Activated CD4-positive, alpha-beta memory T cell treated with anti-CD3 and anti-CD28 coated beads for 36 hours (primary cell): ENCODE measurements around the gene PLCB4. TPM values are rescaled to one million over a fixed set of nuclear protein-coding genes. Genes with fewer than 3 reads are reported as not detected.

ENCODE experiments used
- CTCF ChIA-PET: fragments of 350-600 bp; sonication (Branson Sonifier 250); formaldehyde crosslinking; loops from one replicate; lab custom pipeline; 2021; ENCODE audit warnings: antibody characterized with exemption, inconsistent platforms; lab: Charles Lee
- POLR2A ChIA-PET: fragments of 350-600 bp; sonication (Branson Sonifier 250); formaldehyde crosslinking; loops from one replicate; lab custom pipeline; 2021; ENCODE audit warnings: antibody characterized with exemption; lab: Charles Lee
- DNase-seq: peaks from one replicate; pipeline ENCODE4 v3.0.0-alpha.2; 2020
- H3K27ac Mint-ChIP-seq: one replicate; pipeline ENCODE4 v1.8.0; 2021; ENCODE audit warnings: mixed read lengths
- H3K27me3 Mint-ChIP-seq: one replicate; pipeline ENCODE4 v1.8.0; 2021; ENCODE audit warnings: mixed read lengths
- H3K36me3 Mint-ChIP-seq: one replicate; pipeline ENCODE4 v1.8.0; 2021; ENCODE audit warnings: mixed read lengths
- H3K4me1 Mint-ChIP-seq: one replicate; pipeline ENCODE4 v1.8.0; 2021; ENCODE audit warnings: low read depth, mixed read lengths
- H3K4me3 Mint-ChIP-seq: one replicate; pipeline ENCODE4 v1.8.0; 2021; ENCODE audit warnings: mild to moderate bottlenecking, mixed read lengths
- H3K9me3 Mint-ChIP-seq: one replicate; pipeline ENCODE4 v1.8.0; 2021; ENCODE audit warnings: mixed read lengths
- intact Hi-C: fragments of 100-400 bp; cut with micrococcal nuclease; formaldehyde crosslinking; loops from one replicate; pipeline ENCODE4 v1.15.1; 2023
- total RNA-seq, 2 experiments: library from RNA; stranded (reverse); gene quantifications; one replicate each; pipeline ENCODE4 v1.2.3, GENCODE V29; 2021

Gene PLCB4
- total RNA-seq: not detected

GRCh38 chr20:9068841-9069663 is at the start of gene PLCB4:
Gene PLCB4, plus strand, starts transcription at chr20:9069087. Its CDS starts 238,728 bp downstream, at chr20:9307815.
- Mint-ChIP-seq H3K27ac (no peak within 1 kb of the TSS), H3K4me1 (peaks cover 2% of the 10 kb centered on the region), H3K9me3 (peaks cover 6% of the 10 kb centered on the region), H3K36me3 (peaks cover 2% of the 10 kb centered on the region), H3K4me3 (no peak within 1 kb of the TSS), H3K27me3 (peaks cover 15% of the 10 kb centered on the region)
- POLR2A ChIA-PET: no interaction called here
- intact Hi-C loops: no loop called here
- no peak for DNase-seq
- CTCF ChIA-PET: interaction anchor here (0.5 kb wide), 1 partner anchor 340 kb away, joined by 3 read pairs; no protein-coding TSS in a partner anchor

- DNase-seq: no peak
- intact Hi-C loops: no loop called here
- Mint-ChIP-seq H3K9me3 (peaks cover 3% of the 10 kb centered on the region), H3K27me3 (no peaks in the 10 kb centered on the region), H3K4me1 (no peaks in the 10 kb centered on the region), H3K36me3 (no peaks in the 10 kb centered on the region), H3K27ac (no peak overlapping the region), H3K4me3 (no peak overlapping the region)
- POLR2A ChIA-PET: no interaction called here
- CTCF ChIA-PET: no interaction called here
These were observed 49.1 kb upstream of the PLCB4 start for GRCh38 chr20:9019833-9020232.

- CTCF ChIA-PET: no interaction called here
- no peaks in the 10 kb centered on the region for H3K36me3 Mint-ChIP-seq
These were observed 47.7 kb upstream of the PLCB4 start for GRCh38 chr20:9021216-9021615.

GRCh38 chr20:9021699-9022098 is 47.2 kb upstream of the PLCB4 start:
- peaks cover 3% of the 10 kb centered on the region for H3K9me3 Mint-ChIP-seq
- H3K4me1 Mint-ChIP-seq: no peaks in the 10 kb centered on the region
- intact Hi-C loops: no loop called here
- H3K4me3 Mint-ChIP-seq: no peak overlapping the region
- H3K27me3 Mint-ChIP-seq: no peaks in the 10 kb centered on the region
- CTCF ChIA-PET: no interaction called here
- no peak for DNase-seq
- H3K27ac Mint-ChIP-seq: no peak overlapping the region
- no peaks in the 10 kb centered on the region for H3K36me3 Mint-ChIP-seq
- POLR2A ChIA-PET: no interaction called here

More at GRCh38 chr20:9021216-9021615, 47.7 kb upstream of the PLCB4 start:
- H3K4me1 Mint-ChIP-seq: no peaks in the 10 kb centered on the region
- H3K27ac Mint-ChIP-seq: no peak overlapping the region
- DNase-seq: no peak
- H3K9me3 Mint-ChIP-seq: peaks cover 3% of the 10 kb centered on the region
- H3K4me3 Mint-ChIP-seq: no peak overlapping the region
- no peaks in the 10 kb centered on the region for H3K27me3 Mint-ChIP-seq
- intact Hi-C loops: no loop called here
- POLR2A ChIA-PET: no interaction called here

- H3K4me3 Mint-ChIP-seq: no peak overlapping the region
- H3K36me3 Mint-ChIP-seq: no peaks in the 10 kb centered on the region
- no peaks in the 10 kb centered on the region for H3K27me3 Mint-ChIP-seq
- CTCF ChIA-PET: no interaction called here
- no peaks in the 10 kb centered on the region for H3K4me1 Mint-ChIP-seq
- intact Hi-C loops: no loop called here
- no peak for DNase-seq
- POLR2A ChIA-PET: no interaction called here
- H3K27ac Mint-ChIP-seq: no peak overlapping the region
- peaks cover 3% of the 10 kb centered on the region for H3K9me3 Mint-ChIP-seq
These were observed 46.5 kb upstream of the PLCB4 start for GRCh38 chr20:9022376-9022775.

GRCh38 chr20:9024606-9025005 is 44.3 kb upstream of the PLCB4 start:
- CTCF ChIA-PET: no interaction called here
- H3K4me1 Mint-ChIP-seq: no peaks in the 10 kb centered on the region
- H3K36me3 Mint-ChIP-seq: no peaks in the 10 kb centered on the region
- no peak overlapping the region for H3K4me3 Mint-ChIP-seq
- no peaks in the 10 kb centered on the region for H3K27me3 Mint-ChIP-seq
- POLR2A ChIA-PET: no interaction called here
- intact Hi-C loops: no loop called here
- DNase-seq: no peak
- H3K27ac Mint-ChIP-seq: no peak overlapping the region
- peaks cover 5% of the 10 kb centered on the region for H3K9me3 Mint-ChIP-seq

GRCh38 chr20:9025011-9025410 is 43.9 kb upstream of the PLCB4 start:
- Mint-ChIP-seq H3K4me1 (no peaks in the 10 kb centered on the region), H3K27ac (no peak overlapping the region), H3K27me3 (no peaks in the 10 kb centered on the region), H3K4me3 (no peak overlapping the region), H3K9me3 (peaks cover 5% of the 10 kb centered on the region), H3K36me3 (no peaks in the 10 kb centered on the region)
- CTCF ChIA-PET: no interaction called here
- POLR2A ChIA-PET: no interaction called here
- no peak for DNase-seq
- intact Hi-C loops: no loop called here

- intact Hi-C loops: no loop called here
- Mint-ChIP-seq H3K27ac (no peak overlapping the region), H3K4me1 (no peaks in the 10 kb centered on the region), H3K36me3 (no peaks in the 10 kb centered on the region), H3K27me3 (no peaks in the 10 kb centered on the region), H3K9me3 (peaks cover 5% of the 10 kb centered on the region), H3K4me3 (no peak overlapping the region)
- POLR2A ChIA-PET: no interaction called here
- CTCF ChIA-PET: interaction anchor here (0.6 to 0.7 kb wide), 2 partner anchors 172 to 1949 kb away, joined by 3 read pairs; no protein-coding TSS in a partner anchor
- no peak for DNase-seq
These were observed 43.2 kb upstream of the PLCB4 start for GRCh38 chr20:9025643-9026042.

GRCh38 chr20:9027626-9028025 is 41.3 kb upstream of the PLCB4 start:
- H3K27me3 Mint-ChIP-seq: no peaks in the 10 kb centered on the region
- no peak for DNase-seq
- ChIA-PET POLR2A (no interaction called here), CTCF (interaction anchor here (1.6 kb wide), 1 partner anchor 174 kb away, joined by 4 read pairs; no protein-coding TSS in a partner anchor)
- no peaks in the 10 kb centered on the region for H3K36me3 Mint-ChIP-seq
- intact Hi-C loops: no loop called here
- no peaks in the 10 kb centered on the region for H3K4me1 Mint-ChIP-seq
- no peak overlapping the region for H3K4me3 Mint-ChIP-seq
- H3K9me3 Mint-ChIP-seq: peaks cover 12% of the 10 kb centered on the region
- no peak overlapping the region for H3K27ac Mint-ChIP-seq

DNA sequence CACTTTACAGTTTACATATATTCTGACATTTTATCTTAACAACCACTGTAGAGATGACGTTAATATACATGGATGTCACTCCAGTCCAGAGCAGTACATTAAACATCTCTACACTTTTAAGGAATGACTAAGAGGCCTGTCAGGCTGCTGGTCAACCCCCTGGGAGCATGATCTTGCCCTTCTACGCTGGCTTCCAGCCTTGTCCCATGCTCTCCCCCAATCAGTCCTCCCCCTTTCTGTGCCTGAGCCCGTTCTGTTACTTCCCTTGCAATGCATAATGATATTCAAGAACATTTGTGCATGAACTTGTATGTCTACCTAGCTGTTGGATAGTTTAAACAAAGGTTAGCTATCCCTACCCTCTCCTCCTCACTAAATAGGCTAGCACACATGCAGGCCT is 40.5 kb upstream of the PLCB4 start:
- POLR2A ChIA-PET: no interaction called here
- DNase-seq: no peak
- Mint-ChIP-seq H3K36me3 (no peaks in the 10 kb centered on the region), H3K4me1 (no peaks in the 10 kb centered on the region), H3K27me3 (no peaks in the 10 kb centered on the region), H3K4me3 (no peak overlapping the region), H3K27ac (no peak overlapping the region), H3K9me3 (peaks cover 15% of the 10 kb centered on the region)
- CTCF ChIA-PET: no interaction called here
- intact Hi-C loops: no loop called here

- no peak overlapping the region for H3K27ac Mint-ChIP-seq
- no peaks in the 10 kb centered on the region for H3K27me3 Mint-ChIP-seq
- CTCF ChIA-PET: no interaction called here
These were observed 36.9 kb upstream of the PLCB4 start for GRCh38 chr20:9031991-9032390.

GRCh38 chr20:9032758-9033157 is 36.1 kb upstream of the PLCB4 start:
- no peak for DNase-seq
- Mint-ChIP-seq H3K9me3 (peaks cover 17% of the 10 kb centered on the region), H3K27ac (no peak overlapping the region), H3K27me3 (no peaks in the 10 kb centered on the region), H3K4me3 (no peak overlapping the region), H3K36me3 (no peaks in the 10 kb centered on the region), H3K4me1 (no peaks in the 10 kb centered on the region)
- intact Hi-C loops: no loop called here
- ChIA-PET CTCF (no interaction called here), POLR2A (no interaction called here)

More at GRCh38 chr20:9031991-9032390, 36.9 kb upstream of the PLCB4 start:
- DNase-seq: no peak
- Mint-ChIP-seq H3K4me3 (no peak overlapping the region), H3K9me3 (peaks cover 12% of the 10 kb centered on the region), H3K4me1 (no peaks in the 10 kb centered on the region), H3K36me3 (no peaks in the 10 kb centered on the region)
- POLR2A ChIA-PET: no interaction called here
- intact Hi-C loops: no loop called here

DNA sequence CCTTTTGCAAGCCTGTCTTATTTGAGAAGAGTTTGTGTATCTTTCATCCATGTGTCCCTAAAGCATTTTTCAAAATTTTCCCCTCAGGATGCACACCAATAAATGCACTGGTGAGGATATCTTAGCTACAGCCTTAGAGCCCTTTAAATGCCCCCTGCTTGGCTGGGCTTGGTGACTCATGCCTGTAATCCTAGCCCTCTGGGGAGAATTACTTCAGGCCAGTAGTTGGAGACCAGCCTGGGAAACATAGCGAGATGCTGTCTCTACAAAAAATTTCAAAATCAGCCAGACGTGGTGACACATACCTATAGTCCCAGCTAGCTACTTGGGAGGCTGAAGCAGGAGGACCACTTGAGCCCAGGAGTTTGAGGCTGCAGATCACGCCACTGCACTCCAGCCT is 33.8 kb upstream of the PLCB4 start:
- H3K36me3 Mint-ChIP-seq: no peaks in the 10 kb centered on the region
- no peak for DNase-seq
- H3K4me3 Mint-ChIP-seq: no peak overlapping the region
- ChIA-PET CTCF (no interaction called here), POLR2A (no interaction called here)
- no peaks in the 10 kb centered on the region for H3K4me1 Mint-ChIP-seq
- peaks cover 23% of the 10 kb centered on the region for H3K9me3 Mint-ChIP-seq
- H3K27ac Mint-ChIP-seq: no peak overlapping the region
- intact Hi-C loops: no loop called here
- H3K27me3 Mint-ChIP-seq: no peaks in the 10 kb centered on the region
